WI38 (cell line): Measurements from ENCODE around the gene SCP2D1.

Experiments used
- H3K4me3 ChIP-seq: 2 replicates; pipeline ENCODE4 v1.5.1; 2011; ENCODE audit warnings: low read depth, mild to moderate bottlenecking, control low read depth, low read length
- TF ChIP-seq, protein P1 (sequence below): IDR thresholded peaks from 2 replicates; pipeline ENCODE4 v1.5.1; 2012; ENCODE audit warnings: low read depth, mild to moderate bottlenecking, control low read depth, low read length

SCP2D1 gene

DNA sequence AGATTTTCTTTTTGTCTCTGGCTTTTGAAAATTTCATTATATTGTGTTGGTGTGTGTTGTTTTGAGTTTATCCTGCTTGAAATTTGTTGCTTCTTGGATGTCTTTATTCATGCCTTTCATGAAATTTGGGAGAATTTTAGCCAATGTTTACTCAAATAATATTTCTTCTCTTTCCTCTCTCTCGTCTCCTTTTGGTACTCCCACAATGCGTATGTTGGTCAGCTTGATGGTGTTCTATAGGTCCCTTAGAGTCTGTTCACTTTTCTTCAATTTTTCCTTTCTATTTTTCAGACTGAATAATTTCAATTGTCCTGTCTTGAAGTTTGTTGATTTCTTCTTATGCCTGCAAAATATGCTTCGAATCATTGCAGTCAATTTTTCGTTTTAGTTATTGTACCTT lies 39.6 kb downstream of the SCP2D1 start:
- TF ChIP-seq, protein P1, sequence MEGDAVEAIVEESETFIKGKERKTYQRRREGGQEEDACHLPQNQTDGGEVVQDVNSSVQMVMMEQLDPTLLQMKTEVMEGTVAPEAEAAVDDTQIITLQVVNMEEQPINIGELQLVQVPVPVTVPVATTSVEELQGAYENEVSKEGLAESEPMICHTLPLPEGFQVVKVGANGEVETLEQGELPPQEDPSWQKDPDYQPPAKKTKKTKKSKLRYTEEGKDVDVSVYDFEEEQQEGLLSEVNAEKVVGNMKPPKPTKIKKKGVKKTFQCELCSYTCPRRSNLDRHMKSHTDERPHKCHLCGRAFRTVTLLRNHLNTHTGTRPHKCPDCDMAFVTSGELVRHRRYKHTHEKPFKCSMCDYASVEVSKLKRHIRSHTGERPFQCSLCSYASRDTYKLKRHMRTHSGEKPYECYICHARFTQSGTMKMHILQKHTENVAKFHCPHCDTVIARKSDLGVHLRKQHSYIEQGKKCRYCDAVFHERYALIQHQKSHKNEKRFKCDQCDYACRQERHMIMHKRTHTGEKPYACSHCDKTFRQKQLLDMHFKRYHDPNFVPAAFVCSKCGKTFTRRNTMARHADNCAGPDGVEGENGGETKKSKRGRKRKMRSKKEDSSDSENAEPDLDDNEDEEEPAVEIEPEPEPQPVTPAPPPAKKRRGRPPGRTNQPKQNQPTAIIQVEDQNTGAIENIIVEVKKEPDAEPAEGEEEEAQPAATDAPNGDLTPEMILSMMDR = no peak
- no peak overlapping the region for H3K4me3 ChIP-seq

DNA sequence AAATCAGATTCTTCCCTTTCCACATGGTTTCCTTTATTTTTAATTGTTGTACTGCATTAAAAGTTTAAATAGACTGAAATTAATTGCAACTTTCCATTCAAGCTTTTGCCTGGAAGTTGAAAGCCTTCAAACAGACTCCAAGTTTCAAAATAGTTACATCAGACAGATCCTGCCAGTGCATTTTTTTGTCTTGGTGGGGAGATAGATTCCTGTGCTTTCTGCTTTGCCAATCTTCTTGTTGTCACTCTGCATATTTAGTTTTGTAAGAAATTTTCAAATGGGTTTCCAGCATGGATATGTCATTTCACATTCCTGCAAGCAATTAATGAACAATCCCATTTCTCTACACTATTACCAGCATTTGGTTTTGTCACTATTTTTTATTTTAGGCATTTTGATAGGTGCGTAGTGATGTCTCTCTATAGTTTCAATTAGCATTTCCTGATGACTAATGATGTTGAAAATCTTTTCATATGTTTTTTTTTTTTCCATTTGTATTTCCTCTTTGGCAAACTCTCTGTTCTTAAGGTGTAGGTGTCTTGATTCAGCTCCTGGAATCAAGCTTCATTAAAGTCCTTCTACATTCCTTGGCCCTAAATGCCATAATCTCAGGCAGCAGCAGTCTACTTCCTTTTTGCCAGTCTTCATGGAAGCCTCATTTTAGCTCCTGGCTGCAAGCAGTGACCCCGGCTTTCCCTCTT lies 40.5 kb downstream of the SCP2D1 start:
- TF ChIP-seq, protein P1 = no peak

DNA sequence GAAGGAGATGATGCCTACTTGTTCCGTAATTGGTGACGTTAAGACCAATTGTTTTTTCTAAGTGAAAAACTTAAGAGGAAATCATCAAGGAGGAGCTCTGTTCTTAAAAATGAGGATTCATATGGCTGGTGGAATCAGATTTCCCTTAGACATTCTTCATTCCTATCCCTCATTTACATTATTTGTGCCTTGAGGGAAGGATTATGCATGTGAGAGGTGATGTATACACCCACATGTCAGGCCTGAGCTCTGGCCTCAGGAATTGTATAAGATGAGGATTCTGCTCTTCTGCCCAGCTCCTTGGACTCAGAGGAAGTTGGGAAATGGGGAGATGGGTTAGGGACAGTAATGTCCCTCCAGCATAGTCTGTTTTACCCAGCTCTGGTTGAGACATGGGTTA lies 42.3 kb downstream of the SCP2D1 start:
- TF ChIP-seq, protein P1 = no peak
- H3K4me3 ChIP-seq = no peak overlapping the region

More for the DNA sequence above, 40.5 kb downstream of the SCP2D1 start:
- no peak overlapping the region for H3K4me3 ChIP-seq

DNA sequence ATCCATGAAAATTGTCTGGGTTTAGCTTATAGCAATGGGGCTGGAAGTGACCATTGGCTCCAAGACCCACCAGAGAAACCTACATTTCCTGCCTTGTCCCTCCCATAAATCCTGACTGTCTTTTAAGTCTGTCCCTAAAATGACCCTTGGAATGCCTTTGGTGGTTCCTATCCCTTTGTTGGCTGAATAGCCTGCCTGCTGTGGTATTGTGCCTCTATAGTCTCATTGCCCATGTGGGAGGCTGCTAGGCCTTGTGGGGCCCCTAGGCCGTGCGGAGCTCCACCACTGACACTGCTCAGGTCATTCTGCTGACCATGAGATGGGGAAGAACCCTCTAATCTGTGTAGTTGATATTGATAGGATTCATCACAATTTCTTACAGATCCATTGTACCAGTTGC lies 43.3 kb downstream of the SCP2D1 start:
- H3K4me3 ChIP-seq = no peak overlapping the region
- TF ChIP-seq, protein P1 = no peak

DNA sequence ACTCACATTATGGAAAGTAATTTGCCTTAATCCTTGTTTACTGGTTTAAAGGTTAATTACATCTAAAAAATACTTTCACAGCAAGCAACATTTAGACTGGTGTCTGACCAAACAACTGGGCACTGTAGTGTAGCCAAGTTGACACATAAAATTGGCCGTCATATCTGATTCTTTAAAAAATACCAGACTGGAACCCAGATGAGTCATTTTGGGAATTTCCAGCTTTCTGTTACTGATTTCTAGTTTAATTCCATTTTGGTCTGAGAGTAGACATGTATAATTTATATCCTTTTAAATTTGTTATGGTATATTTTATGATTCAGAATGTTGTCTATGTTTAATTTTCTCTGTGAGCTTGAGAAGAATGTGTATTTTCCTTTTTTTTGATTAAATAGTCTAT lies 44.1 kb downstream of the SCP2D1 start:
- TF ChIP-seq, protein P1 = no peak
- H3K4me3 ChIP-seq = no peak overlapping the region

DNA sequence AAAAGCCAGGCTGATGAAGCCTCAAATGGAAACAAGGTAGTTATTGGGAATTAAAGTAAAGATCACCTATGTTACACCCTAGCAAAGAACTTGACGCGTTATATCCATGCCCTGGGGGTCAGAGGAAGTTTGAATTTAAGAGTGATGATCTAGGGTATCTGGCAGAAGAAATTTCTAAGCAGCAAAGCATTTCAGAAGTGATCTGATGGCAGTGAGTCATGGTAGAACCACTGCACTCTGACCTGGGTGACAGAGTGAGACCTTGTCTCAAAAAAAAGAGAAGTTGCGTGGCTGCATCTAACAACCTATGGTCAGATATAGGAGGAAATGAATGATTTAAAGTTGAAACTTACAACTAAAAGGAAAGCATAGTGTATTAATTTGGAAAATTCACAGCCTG lies 45.2 kb downstream of the SCP2D1 start:
- TF ChIP-seq, protein P1 = no peak

More for the DNA sequence above, 45.2 kb downstream of the SCP2D1 start:
- H3K4me3 ChIP-seq = no peak overlapping the region
